ENCODE measurements around the gene SMARCC2. TPM values are rescaled to one million over a fixed set of nuclear protein-coding genes. Genes with fewer than 3 reads are reported as not detected.

SMARCC2 gene
- total RNA-seq, 2 experiments from 2014 or later, result 79.3 to 87.9 TPM

DNA sequence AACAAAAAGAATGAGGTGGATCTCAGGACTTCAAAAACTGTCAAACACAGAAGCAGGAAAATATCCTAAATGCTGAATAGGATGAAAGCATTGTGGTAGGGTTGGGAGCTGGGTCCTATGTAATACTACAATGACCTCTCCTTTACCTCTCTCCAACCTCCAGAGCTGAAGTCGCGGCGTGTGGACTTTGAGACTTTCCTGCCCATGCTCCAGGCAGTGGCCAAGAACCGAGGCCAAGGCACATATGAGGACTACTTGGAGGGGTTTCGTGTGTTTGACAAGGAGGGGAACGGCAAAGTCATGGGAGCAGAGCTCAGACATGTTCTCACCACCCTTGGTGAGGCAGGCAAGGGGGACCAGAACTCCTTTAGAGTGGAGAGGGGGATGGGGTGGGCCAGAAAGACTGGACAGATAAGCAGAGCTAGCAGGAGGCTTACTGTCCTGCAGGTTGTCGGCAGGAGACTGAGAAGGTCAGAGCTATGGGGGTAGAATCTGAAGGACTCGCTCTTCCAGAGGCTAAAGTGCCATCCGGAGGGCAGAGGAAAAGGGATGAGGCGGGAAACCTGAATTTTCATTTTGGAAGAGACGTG, 33.9 kb downstream of the SMARCC2 start:
- ChIA-PET POLR2A (interaction anchor here (1.3 to 3.6 kb wide), 4 partner anchors 28 to 67 kb away, joined by 3 to 19 read pairs (median 8); partner anchors contain the start of genes ESYT1, PA2G4, RNF41 and RPL41), CTCF (interaction anchor here (0.7 to 3.1 kb wide), 5 partner anchors 13 to 37 kb away, joined by 3 to 14 read pairs (median 9); partner anchors contain the start of genes SMARCC2 and ZC3H10)
- Mint-ChIP-seq H3K27me3 (no peaks in the 10 kb centered on the region), H3K36me3 (ENCODE audit: low read depth) (peaks cover 35% of the 10 kb centered on the region), H3K4me3 (no peak overlapping the region), H3K4me1 (ENCODE audit: low read depth) (peaks cover 39% of the 10 kb centered on the region), H3K27ac (no peak overlapping the region), H3K9me3 (no peaks in the 10 kb centered on the region)
- TF ChIP-seq, protein P1, sequence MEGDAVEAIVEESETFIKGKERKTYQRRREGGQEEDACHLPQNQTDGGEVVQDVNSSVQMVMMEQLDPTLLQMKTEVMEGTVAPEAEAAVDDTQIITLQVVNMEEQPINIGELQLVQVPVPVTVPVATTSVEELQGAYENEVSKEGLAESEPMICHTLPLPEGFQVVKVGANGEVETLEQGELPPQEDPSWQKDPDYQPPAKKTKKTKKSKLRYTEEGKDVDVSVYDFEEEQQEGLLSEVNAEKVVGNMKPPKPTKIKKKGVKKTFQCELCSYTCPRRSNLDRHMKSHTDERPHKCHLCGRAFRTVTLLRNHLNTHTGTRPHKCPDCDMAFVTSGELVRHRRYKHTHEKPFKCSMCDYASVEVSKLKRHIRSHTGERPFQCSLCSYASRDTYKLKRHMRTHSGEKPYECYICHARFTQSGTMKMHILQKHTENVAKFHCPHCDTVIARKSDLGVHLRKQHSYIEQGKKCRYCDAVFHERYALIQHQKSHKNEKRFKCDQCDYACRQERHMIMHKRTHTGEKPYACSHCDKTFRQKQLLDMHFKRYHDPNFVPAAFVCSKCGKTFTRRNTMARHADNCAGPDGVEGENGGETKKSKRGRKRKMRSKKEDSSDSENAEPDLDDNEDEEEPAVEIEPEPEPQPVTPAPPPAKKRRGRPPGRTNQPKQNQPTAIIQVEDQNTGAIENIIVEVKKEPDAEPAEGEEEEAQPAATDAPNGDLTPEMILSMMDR (IDR thresholded peaks at IDR 0.05), result no peak
- intact Hi-C loops (cut with micrococcal nuclease), result no loop called here
- DNase-seq (no peak), ATAC-seq (no peak)

DNA sequence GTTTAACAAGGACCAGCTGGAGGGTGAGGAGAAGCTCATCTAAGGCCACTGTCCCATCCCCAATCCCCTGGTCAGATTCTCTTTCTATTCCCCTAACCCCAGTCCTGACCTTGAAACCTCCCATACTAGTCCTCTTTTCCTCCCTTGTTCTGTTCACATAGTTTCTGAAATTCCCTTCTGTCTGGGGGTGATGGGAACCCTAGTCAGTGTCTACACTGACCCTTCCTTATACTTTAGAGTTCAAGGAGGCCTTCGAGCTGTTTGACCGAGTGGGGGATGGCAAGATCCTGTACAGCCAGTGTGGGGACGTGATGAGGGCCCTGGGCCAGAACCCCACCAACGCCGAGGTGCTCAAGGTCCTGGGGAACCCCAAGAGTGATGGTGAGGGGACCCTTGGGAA, 34.5 kb downstream of the SMARCC2 start:
- Mint-ChIP-seq H3K27ac (no peak overlapping the region), H3K36me3 (ENCODE audit: low read depth) (peaks cover 29% of the 10 kb centered on the region), H3K4me1 (ENCODE audit: low read depth) (peaks cover 38% of the 10 kb centered on the region), H3K9me3 (no peaks in the 10 kb centered on the region), H3K4me3 (no peak overlapping the region), H3K27me3 (no peaks in the 10 kb centered on the region)
- intact Hi-C loops (cut with micrococcal nuclease), result loop anchor here (5.0 kb wide), 1 partner anchor 38 kb away; the partner anchor contains the start of genes RPL41 and ZC3H10
- POLR2A ChIA-PET, result interaction anchor here (0.9 to 3.6 kb wide), 7 partner anchors 11 to 67 kb away, joined by 3 to 19 read pairs (median 4); partner anchors contain the start of genes ESYT1, PA2G4, RNF41 and RPL41
- TF ChIP-seq, protein P1 (IDR thresholded peaks at IDR 0.05), result no peak
- CTCF ChIA-PET, result interaction anchor here (0.7 to 3.1 kb wide), 6 partner anchors 12 to 37 kb away, joined by 3 to 14 read pairs (median 6); partner anchors contain the start of genes SMARCC2 and ZC3H10
- DNase-seq (no peak), ATAC-seq (no peak)

DNA sequence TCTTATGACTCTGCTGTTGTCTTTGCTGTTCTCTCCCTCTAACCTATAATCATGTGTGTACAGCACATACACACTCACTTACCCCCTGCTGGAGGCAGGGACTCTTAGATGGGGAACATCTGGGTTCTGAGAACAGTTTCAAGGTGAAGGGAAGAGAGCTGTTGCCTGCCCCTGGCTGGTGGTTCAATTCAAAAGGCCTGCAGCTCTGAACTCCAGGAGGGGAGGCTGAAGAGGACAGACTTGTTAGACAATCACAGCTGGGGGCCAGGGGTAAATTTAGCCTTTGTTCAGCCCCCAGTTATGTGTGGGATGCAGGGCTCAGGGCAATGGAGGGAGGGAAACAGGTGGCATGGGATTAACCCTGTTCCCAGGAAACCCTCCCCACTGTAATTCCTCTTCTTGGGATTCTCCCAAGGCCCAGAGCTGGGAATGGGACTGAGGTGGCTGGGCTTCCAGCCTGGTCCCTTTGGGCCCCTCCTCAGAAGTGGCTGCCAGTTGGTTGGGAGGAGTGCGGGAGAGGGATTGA, 35.0 kb downstream of the SMARCC2 start:
- H3K36me3 Mint-ChIP-seq (ENCODE audit: low read depth), result peaks cover 24% of the 10 kb centered on the region
- CTCF ChIA-PET, result interaction anchor here (0.7 to 3.1 kb wide), 6 partner anchors 12 to 36 kb away, joined by 3 to 14 read pairs (median 6); partner anchors contain the start of genes SMARCC2 and ZC3H10
- intact Hi-C loops (cut with micrococcal nuclease), result loop anchor here (5.0 kb wide), 1 partner anchor 37 kb away; the partner anchor contains the start of genes RPL41 and ZC3H10
- ATAC-seq, result no peak
- POLR2A ChIA-PET, result interaction anchor here (0.9 to 3.6 kb wide), 7 partner anchors 9 to 50 kb away, joined by 3 to 19 read pairs (median 4); partner anchors contain the start of genes ESYT1, PA2G4, RPL41 and ZC3H10
- no peaks in the 10 kb centered on the region for H3K27me3 Mint-ChIP-seq
- H3K4me1 Mint-ChIP-seq (ENCODE audit: low read depth), result peaks cover 36% of the 10 kb centered on the region
- TF ChIP-seq, protein P1 (IDR thresholded peaks at IDR 0.05), result no peak
- no peak overlapping the region for H3K4me3 Mint-ChIP-seq
- DNase-seq, result no peak
- no peak overlapping the region for H3K27ac Mint-ChIP-seq
- H3K9me3 Mint-ChIP-seq, result no peaks in the 10 kb centered on the region

DNA sequence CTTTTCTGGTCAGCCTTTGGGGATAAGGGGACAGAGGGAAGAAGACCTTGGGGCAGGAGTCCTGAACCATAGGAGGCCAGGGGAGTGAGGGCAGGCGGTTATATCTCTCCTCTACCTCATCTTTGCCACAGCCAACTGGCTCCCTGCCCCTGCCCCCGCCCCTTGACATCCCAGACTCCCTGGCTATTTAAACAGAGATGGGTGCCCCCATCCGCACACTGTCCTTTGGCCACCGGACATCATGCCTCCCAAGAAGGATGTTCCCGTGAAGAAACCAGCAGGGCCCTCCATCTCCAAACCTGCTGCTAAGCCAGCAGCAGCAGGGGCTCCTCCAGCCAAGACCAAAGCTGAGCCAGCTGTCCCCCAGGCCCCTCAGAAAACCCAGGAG, 35.6 kb downstream of the SMARCC2 start:
- Mint-ChIP-seq H3K4me3 (peak overlapping the region; percentile 92), H3K9me3 (no peaks in the 10 kb centered on the region), H3K27me3 (no peaks in the 10 kb centered on the region), H3K27ac (no peak overlapping the region), H3K4me1 (ENCODE audit: low read depth) (peaks cover 36% of the 10 kb centered on the region), H3K36me3 (ENCODE audit: low read depth) (peaks cover 18% of the 10 kb centered on the region)
- POLR2A ChIA-PET, result interaction anchor here (0.9 to 3.6 kb wide), 4 partner anchors 9 to 36 kb away, joined by 3 to 19 read pairs (median 4); partner anchors contain the start of genes RPL41 and ZC3H10
- no peak for ATAC-seq
- CTCF ChIA-PET, result interaction anchor here (1.0 to 3.1 kb wide), 4 partner anchors 15 to 36 kb away, joined by 3 to 14 read pairs (median 6); partner anchors contain the start of genes SMARCC2 and ZC3H10
- TF ChIP-seq, protein P1 (IDR thresholded peaks at IDR 0.05), result no peak
- DNase-seq, result no peak
- intact Hi-C loops (cut with micrococcal nuclease), result loop anchor here (5.0 kb wide), 1 partner anchor 36 kb away; the partner anchor contains the start of genes RPL41 and ZC3H10

All from activated CD8-positive, alpha-beta T cell treated with anti-CD3 and anti-CD28 coated beads for 36 hours (primary cell).